HCT116 (cell line): Measurements from ENCODE around the gene ZNF791.

ENCODE experiments used
- CEBPB ChIP-seq: IDR thresholded peaks from 2 replicates; pipeline ENCODE4 v1.6.1; 2012; ENCODE audit warnings: low read depth
- EZH2 ChIP-seq: fragments of 200-600 bp; sonication (generic); IDR thresholded peaks from 2 replicates; pipeline ENCODE4 v1.6.1; 2017; ENCODE audit warnings: antibody characterized with exemption, mixed run types
- POLR2A ChIP-seq: IDR thresholded peaks from 2 replicates; pipeline ENCODE4 v1.7.0; 2011; ENCODE audit warnings: borderline replicate concordance; ENCODE audit not compliant: insufficient read depth, insufficient read length; ENCODE audit errors: extremely low read depth
- TF ChIP-seq, protein P1 (sequence below), 3 experiments: fragments of 200-600 bp in 1 of 3; sonication (generic) in 1 of 3; IDR thresholded peaks in 2 of 3; conservative IDR thresholded peaks in 1 of 3; 2 replicates each; pipeline ENCODE4 v1.5.1; 2012 to 2017; ENCODE audit warnings: low read depth in 2 of 3, low read length in 2 of 3, antibody characterized with exemption in 1 of 3, borderline replicate concordance in 1 of 3, control low read depth in 1 of 3, mild to moderate bottlenecking in 1 of 3, mixed read lengths in 1 of 3, mixed run types in 1 of 3, moderate library complexity in 1 of 3; ENCODE audit not compliant: insufficient read depth in 1 of 3

DNA sequence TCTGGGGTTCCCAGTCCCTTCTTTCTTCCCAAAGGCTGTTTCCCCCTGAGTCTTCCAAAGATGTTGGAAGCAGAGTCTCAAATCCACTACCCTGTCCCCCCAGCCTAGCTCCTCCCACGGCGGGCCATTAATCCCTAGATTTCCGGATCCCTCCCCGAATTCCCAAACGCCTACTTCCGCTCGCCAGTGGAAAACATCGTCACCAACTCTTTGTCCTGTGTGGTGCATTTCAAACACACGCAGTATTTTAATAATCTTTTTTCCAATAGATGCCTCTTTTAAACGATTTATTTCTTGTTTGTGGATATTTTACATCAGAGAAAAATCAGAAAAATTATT, 610 bp downstream of the ZNF791 start:
- TF ChIP-seq, protein P1, sequence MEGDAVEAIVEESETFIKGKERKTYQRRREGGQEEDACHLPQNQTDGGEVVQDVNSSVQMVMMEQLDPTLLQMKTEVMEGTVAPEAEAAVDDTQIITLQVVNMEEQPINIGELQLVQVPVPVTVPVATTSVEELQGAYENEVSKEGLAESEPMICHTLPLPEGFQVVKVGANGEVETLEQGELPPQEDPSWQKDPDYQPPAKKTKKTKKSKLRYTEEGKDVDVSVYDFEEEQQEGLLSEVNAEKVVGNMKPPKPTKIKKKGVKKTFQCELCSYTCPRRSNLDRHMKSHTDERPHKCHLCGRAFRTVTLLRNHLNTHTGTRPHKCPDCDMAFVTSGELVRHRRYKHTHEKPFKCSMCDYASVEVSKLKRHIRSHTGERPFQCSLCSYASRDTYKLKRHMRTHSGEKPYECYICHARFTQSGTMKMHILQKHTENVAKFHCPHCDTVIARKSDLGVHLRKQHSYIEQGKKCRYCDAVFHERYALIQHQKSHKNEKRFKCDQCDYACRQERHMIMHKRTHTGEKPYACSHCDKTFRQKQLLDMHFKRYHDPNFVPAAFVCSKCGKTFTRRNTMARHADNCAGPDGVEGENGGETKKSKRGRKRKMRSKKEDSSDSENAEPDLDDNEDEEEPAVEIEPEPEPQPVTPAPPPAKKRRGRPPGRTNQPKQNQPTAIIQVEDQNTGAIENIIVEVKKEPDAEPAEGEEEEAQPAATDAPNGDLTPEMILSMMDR (IDR thresholded peaks at IDR 0.05 in 2 of 3, conservative IDR thresholded peaks at IDR 0.05 in 1 of 3; ENCODE audit: borderline replicate concordance in 1 of 3, insufficient read depth in 1 of 3, low read depth in 2 of 3, low read length in 2 of 3): no peak
- no peak for TF ChIP-seq CEBPB
- no peak for TF ChIP-seq POLR2A
- no peak for TF ChIP-seq EZH2
